Measurements from ENCODE around the gene GATM.
"Not testable (repeated sequence)": the region's sequence is repeated elsewhere in the genome, so short reads cannot be mapped to it uniquely, and the experiment has no call there.

GRCh38 chr15:45367222-45367621 lies 11.1 kb downstream of the GATM start:
- not testable (repeated sequence) for TF ChIP-seq FOXM1 (IDR thresholded peaks at IDR 0.05; ENCODE audit: borderline replicate concordance); ZNF384 (IDR thresholded peaks at IDR 0.05); ELF4 (IDR thresholded peaks at IDR 0.05); SUZ12 (IDR thresholded peaks at IDR 0.05); FOXK2 (IDR thresholded peaks at IDR 0.05); SP1 (IDR thresholded peaks at IDR 0.05); PKNOX1 (IDR thresholded peaks at IDR 0.05)

All from HEK293T (cell line).